OCI-LY3 (cell line): Measurements from ENCODE around the gene MTOR.

Experiments used
- CTCF ChIP-seq: fragments of 200-600, 300-600 bp; sonication (generic); IDR thresholded peaks from 2 replicates; pipeline ENCODE4 v1.5.1; 2014; ENCODE audit warnings: antibody characterized with exemption, low read length, low read depth
- EZH2phosphoT487 ChIP-seq: fragments of 200-600 bp; shearing (Covaris generic); IDR thresholded peaks from 2 replicates; pipeline ENCODE4 v1.6.1; 2018; ENCODE audit warnings: antibody characterized with exemption, mixed run types, low read depth

- TF ChIP-seq CTCF (no peak), EZH2phosphoT487 (no peak)
These were observed 4.1 kb upstream of the MTOR start for GRCh38 chr1:11266268-11267074.
